Activated T-cell treated with anti-CD3 and anti-CD28 coated beads for 4 hours (primary cell): ENCODE measurements around the gene PCP4L1.
A peak's percentile ranks its signal among the peaks of the same experiment; 100 is the strongest.
"Not testable (repeated sequence)": the region's sequence is repeated elsewhere in the genome, so short reads cannot be mapped to it uniquely, and the experiment has no call there.

Source experiments
- DNase-seq: peaks from one replicate; pipeline ENCODE4 v3.0.0-alpha.2; 2020

Gene PCP4L1

DNA sequence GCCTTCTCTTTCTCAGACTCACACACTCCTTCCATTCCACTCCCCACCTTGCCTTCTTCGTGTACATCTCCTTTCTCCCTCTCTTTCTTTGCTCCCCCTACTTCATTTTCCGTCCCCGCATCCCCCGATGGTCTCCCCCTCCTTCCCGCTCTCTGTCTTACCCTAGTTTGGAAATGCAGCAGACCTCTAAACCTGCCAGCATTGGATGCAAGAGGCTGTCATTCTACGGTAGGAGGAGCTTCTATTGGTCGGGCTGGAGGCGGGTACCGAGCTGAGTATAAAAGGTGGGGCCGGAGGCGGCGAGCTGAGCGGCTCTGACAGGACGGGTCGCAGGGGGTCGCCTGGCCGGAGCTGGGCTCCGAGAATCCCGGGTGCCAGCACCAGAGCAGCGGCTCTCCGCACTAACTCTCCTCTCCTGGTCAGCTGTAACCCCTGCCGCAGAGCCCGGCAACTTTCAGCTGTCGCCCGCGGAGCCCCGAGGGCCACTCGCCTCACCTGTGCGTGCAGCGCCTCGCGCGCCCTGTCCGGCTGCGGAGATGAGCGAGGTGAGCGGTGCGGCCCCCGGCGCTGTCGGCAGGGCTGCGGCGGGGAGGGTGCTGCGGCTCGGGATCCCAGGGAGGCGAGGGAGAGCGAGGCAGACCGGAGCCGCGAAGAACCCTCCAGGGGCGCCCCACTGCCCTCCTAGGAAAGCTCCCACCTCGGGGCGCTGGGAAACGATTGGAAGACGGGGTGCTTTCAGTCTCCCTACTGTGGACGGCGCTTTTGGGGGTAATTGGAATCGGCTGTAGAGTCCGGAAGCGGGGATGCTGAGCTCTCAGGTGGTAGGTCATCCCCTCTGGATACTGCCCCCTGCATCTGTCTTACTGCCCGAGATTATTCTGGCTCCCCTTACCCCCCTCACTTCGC is at the start of gene PCP4L1:
Gene PCP4L1, plus strand, starts transcription at position 307 of the 906 bp plus-strand sequence. Its CDS starts 230 bp downstream, at position 537.
- no peak for DNase-seq

DNA sequence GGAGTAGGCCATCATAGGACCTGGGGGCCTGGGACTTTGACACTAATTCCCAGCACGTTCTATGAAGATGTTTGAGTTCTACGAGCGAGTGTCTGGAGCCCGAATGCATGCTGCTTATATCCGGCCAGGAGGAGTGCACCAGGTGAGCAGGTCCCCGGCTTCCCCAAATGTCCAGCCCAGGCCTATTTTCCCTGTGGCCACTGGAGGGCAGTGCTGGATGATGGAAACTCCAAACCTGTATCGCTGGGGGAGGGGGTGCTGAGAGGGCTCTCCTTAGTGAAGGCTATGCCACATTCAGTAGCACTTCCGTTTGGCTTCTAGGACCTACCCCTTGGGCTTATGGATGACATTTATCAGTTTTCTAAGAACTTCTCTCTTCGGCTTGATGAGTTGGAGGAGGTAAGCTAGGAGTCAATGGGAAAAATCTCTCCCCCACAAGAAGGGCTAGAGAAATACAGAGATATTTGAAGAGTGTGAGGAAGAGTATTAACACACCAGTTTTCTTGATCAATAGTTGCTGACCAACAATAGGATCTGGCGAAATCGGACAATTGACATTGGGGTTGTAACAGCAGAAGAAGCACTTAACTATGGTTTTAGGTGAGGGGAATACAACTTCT is 48.6 kb upstream of the PCP4L1 start:
- DNase-seq, result peak; percentile 56

DNA sequence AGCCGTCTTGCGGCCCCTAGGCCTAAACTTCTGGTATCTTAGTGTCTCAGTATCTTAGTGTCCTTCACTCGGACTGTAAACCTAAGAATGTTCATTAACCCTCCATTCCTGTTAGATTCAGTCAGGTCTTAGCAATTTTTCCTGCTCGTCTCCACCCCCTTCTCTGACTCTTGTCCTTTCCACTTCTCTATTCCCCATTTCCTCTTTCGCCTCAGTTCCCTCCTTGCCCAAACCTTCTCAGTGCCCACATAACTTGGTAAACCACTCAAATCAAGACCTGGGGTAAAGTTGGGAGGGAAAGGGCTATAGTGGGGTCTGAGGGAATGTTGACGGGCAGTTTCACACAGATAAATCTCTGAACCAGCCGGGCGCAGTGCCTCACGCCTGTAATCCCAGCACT is 44.2 kb upstream of the PCP4L1 start:
- DNase-seq, result no peak

DNA sequence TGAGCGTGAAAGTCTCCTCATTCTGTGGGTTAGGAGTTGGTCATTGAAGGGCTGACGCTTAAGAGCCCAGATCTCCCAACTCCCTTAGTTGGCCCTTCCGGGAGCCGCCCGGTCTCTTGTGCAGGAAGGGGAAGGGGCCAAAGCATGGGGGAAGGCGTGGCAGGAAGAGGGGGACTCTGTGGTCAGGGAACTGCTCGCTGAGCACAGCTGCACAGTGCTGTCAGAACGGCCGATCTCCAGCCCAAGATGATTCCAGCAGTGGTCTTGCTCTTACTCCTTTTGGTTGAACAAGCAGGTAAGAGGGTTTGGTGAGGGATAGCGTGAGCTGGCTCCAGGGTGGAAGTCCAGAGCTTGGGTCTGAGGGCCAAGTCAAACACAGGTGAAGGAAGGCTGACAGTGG is 43.5 kb upstream of the PCP4L1 start, which contains the start of gene FCER1G:
Gene FCER1G, plus strand, starts transcription at position 220 of the 400 bp plus-strand sequence. Its CDS starts 27 bp downstream, at position 247.
- DNase-seq, result no peak

DNA sequence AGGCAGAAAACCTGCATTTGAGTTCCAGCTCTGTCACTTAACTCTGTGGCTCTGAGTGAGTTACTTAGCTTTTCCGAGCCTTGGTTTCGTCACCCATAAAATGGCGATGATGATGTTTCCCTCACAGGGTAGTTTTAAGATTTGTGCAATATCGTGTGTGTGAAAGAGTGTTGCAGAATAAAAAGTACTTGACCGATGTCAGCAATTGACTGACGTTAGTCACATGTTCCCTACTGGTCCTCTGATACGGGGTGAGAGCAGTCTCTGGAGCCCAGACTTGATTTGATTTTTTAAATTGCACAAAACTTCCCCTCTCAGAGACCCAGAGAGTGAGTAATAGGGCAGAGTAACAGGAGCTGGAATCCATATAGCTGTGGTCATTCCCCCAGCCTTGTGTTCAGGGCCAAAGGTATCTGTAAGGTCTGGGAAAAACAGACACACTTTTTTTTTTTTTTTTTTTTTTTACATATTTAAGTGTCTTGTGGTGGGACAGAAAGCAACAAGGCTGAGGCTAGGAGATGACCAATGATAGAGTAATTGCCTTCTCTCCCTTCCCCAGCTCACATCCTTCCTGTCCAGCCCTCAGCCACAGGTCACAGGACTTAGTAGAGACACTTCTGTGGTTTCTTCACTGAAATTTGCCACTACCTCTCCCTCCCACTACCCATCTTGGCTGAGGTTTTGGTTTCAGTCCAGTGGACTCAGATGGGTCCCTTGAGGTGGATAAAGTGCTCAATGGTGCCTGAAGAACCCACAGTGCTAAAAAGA is 41.4 kb upstream of the PCP4L1 start:
- DNase-seq, result no peak

DNA sequence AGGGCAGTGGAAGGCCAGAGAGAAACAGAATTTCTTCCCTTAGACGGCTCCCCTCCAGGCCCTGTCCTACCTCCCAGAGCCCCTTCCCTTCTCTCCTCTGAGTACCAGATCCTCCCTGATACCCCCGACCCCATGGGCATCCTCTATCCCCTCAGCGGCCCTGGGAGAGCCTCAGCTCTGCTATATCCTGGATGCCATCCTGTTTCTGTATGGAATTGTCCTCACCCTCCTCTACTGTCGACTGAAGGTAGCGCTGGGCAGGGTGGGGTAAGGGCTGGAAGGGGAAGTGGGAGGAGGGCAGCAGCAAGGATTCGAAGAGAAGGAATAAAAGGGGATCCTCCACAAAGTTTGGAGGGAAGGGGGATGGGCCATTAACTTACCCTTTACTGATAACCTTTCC is 40.7 kb upstream of the PCP4L1 start:
- DNase-seq, result no peak

DNA sequence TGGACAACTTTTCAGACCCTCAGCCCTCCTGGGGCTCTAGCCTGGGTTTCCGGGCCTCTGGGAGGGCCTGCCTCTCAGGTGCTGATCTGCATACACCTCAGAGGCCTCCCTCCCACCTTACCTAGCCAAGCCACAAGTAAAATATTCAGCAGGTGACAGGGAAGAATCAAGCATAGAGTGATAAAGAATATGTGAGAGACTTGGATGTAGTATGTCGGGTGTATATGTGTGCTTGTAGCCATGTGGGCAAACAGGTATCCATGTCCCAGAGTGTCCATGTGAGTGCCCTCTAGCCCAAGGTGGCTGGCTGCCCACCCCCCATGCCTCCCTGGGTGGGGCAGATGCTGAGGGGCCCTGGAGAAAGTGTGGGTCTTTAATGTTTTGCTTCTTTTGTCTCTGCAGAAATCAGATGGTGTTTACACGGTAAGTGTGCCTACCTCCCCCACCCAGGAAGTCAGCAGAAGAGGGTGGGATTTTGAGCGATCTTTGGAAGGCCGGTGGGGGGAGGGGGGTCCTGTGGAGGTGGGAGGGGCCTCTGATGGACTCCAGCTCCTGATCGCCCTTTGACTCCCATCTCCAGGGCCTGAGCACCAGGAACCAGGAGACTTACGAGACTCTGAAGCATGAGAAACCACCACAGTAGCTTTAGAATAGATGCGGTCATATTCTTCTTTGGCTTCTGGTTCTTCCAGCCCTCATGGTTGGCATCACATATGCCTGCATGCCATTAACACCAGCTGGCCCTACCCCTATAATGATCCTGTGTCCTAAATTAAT is 40.1 kb upstream of the PCP4L1 start:
- DNase-seq, result no peak

DNA sequence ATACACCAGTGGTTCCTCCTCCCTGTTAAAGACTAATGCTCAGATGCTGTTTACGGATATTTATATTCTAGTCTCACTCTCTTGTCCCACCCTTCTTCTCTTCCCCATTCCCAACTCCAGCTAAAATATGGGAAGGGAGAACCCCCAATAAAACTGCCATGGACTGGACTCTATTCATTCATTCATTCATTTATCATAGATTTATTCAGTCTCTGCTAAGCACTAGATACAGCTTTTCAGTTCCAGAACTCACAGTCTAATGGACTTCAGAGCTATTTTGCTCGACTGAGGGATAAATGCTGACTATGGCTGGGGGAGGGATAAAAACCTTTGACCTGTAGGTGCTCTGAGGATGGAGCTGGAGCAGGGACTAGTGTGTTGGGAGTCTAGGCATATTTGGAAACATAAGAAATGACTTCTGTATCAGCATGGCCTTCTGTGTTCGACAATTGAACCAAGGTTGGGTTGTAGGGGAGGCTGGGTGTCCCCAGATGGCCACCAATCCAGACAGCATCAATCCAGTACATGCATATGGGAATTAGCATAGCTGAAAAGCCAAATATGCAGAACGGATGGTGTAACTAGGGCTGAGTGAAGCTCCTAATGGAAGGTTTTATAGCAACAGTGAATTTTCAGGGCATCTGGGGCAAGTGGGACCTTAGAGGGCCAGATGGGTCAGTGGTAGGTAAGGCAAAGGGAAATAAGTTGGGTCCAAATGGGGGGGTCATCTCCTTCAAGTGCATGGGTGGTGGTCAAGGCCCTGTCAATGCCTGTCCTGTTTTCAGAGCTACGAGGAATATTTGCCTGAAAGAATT is 39.3 kb upstream of the PCP4L1 start:
- DNase-seq, result no peak

DNA sequence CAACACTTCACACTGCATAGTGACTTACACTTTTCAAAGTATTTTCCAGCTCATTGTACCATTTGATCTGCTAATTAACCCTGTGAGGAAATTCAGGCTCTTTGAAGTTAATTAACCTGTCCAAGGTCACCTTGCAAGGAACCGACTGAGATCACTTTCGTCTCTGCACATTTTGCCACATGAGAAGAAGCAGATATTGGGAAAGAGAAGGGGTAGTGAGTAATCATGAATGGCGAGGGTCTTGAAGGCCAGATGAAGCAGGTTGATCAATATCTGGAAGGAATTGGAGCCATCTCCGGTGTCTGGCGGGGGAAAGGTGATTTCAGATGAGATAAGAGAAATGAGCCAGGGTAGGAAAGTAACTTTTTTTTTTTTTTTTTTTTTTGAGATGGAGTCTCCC is 38.5 kb upstream of the PCP4L1 start:
- DNase-seq, result no peak

DNA sequence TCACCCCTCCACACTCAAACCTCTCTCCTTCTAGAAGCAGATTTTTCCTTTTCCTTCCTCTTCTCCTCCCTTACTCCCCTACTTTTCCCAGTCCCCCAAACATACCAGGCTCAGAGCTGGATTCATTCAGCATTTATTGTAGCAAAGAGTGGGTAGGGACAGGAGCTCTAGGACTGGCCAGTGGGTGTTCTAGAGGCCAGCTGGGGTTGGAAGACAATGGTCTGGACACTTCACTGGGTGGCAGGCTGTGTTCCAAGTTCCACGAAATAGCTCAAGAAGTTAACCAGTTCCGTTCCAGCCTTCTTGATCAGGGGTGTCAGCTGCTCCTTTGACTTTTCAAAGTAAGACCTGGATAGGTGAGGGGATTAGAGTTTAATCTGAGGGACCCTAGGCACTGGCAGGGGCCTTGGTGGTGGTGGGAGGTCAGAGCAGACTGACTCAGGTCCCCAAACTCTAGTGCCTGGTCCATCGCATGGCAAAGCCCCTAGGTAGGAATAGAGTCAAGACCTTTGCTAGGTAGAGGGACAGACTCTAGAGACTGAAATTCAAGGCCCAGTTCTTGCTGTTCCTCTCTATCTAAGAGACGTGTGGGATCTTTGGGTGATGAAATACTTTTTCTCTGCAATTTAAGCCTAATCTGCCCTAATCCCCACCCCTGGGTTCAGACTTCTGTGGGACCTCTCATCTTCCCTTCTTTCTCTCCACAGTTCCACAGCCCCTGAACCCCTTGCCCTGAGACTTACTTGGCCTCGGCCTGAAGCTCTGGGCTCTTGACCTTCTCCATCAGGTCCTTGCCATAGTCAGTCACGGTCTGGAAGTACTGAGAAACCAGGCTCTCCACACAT is 36.1 kb upstream of the PCP4L1 start:
- no peak for DNase-seq

DNA sequence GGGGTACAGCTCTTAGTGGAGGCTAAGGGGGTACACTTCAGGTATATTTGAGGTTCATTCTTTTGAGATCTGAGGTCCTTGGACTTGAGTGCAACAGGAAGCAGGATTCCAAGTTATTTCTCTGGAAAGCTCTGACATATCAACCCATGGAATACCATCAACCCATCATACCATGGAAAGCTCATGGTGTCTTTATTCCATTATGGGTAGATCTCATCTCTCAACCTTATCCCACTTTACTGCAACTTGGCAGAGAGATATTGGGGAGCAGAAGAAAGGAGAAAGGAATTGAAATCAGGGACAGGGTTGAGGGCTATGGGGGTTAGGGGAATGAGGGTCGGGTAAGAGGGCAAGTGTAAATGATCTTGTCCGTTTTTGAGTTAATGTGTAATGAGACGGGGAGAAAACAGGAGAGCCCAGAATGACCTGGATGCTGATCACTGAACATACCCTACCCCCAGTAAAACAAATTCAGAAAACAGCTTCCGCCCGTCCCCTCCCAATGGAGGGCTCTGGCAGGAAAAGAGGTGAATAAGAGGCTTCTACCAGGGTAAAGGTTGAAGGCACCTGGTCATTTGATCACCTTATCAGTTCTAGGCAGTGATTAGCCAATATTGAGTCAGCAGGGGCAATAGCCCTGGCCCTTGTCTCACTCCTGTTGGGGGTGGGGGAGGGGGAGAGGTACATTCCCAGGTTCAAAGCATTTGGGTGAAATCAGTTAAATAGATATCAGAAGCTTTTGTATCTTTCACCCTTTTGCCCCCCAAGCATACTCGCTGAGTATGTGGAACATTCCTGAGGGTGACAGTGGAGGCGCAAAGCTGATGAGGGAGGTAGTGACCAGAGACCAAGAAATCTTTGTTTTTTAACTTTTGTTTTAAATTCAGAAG is 34.5 kb upstream of the PCP4L1 start:
- DNase-seq, result no peak

DNA sequence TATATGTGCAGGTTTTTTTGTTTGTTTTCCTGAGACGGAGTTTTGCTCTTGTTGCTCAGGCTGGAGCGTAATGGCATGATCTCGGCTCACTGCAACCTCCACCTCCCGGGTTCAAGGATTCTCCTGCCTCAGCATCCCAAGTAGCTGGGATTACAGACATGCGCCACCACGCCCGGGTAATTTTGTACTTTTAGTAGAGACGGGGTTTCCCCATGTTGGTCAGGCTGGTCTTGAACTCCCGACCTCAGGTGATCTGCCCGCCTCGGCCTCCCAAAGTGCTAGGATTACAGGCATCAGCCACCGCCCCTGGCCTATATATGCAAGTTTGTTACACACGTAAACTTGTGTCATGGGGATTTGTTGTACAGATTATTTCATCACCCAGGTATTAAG is 33.9 kb upstream of the PCP4L1 start:
- DNase-seq, result not testable (repeated sequence)

DNA sequence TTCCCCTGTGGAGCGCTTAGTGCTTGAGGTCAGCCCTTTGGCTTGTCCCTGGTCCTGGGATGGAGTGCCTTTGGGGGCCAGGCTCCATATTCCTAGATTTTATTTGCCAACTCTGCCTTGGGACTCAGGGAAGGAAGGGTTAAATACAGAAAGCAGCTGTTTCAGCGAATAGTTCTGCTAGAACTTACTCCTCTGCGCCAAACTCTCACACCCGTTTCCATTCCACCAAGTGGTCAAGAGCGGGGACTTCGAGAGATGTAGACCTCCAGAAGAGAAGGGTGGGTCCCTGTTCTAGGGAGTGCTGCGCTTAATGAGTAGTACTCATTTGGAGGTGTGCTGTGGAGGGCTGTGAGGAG is 33.4 kb upstream of the PCP4L1 start:
- DNase-seq, result no peak

DNA sequence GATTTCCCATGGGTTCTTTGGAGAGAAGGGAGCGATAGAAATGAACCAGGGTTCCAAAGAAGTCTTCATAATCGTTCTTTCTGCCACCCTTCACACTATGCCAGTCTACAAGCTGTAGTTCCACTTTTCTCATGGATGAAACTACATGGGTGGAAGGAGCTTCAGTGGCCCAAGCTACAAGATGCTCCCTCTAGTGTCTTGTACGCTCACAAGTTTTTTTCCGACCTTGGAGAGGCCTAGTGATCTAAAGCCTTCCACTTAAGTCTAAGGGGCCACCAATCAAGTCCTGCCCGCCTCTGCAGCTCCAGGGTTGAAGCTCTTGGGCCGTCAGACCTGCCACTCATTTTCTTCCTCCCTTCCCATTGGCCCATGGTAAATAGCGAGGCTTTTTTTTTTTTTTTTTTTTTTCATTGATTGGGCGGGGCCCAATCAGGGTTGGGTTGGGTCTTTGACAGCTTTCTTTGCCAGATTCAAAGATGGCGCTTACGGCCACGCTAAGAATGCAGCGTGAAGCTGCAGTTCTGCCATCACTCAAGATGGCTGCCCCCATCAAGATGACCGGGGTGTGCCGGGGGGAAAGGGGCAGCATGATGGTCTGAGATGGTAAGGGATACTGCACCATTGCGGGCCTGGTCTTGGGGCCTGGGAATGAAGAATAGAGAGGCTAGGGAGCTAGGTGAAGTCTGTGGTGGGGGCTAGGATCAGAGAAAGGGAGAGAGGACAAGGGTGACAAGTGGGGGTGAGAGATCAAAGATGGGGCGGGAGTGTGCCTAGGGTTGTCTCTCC is 32.8 kb upstream of the PCP4L1 start, which contains the start of gene TOMM40L:
Gene TOMM40L, plus strand, starts transcription at position 527 of the 786 bp plus-strand sequence. CDS start 430 bp downstream, outside the sequence.
- DNase-seq, result peak; percentile 79

DNA sequence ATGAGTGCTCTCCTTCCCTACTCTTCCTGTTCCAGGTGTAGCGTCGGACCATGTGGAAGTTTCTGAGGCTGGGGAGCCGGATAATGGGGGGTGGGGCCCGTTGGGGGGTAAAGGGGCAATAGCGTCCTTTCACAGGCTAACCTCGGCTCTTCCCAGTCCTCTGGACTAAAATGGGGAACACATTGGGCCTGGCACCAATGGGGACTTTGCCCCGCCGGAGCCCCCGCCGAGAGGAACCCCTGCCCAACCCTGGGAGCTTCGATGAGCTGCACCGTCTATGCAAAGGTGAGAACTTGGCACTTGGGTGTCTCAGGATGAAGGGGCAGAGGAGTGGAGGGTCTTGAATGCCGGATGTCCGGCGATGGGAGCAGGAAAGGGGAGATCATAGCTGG is 32.2 kb upstream of the PCP4L1 start:
- DNase-seq, result no peak

DNA sequence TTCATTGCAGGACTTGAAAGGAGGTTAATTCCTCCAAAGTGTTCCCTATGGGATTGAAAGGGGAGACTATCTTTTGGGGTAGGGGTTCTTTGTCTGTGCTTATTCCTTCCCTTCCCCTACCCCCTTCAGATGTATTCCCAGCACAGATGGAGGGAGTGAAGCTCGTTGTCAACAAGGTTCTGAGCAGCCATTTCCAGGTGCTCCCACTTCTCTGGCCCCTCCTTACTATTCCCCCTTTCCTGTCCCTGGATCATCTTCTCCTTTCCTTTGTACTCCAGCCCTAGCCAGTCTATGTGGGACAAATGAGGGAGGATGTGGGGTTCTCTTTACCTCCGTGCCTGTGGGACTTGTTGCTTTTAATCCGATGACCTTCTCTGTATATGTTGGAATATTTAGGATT is 31.8 kb upstream of the PCP4L1 start:
- no peak for DNase-seq

DNA sequence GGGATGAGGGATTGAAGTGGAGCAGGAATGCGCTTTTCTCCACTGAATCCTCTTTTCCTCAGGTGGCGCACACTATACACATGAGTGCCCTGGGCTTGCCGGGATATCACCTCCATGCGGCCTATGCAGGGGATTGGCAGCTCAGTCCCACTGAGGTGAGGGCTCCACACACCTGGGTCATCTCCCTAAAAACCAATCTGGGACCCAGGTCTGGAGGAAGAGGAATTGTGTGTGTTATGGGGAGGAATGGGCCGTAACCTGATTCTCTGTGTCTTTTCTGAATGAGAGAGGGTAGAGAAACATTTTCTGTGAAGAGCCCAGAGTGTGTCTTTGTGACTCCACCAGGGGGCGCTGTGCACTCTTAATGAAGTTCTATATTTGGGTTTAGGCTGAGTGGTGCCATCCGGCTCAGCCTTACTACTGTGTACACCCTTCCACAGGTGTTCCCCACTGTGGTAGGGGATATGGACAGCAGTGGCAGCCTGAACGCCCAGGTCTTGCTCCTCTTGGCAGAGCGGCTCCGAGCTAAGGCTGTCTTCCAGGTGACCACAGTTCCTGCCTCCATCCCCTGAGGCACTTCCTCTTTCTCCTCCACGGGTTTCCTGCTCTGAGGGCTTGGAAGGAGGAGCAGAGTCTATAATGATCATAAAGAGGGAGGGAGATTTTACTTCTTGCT is 31.2 kb upstream of the PCP4L1 start:
- peak; percentile 89 for DNase-seq

DNA sequence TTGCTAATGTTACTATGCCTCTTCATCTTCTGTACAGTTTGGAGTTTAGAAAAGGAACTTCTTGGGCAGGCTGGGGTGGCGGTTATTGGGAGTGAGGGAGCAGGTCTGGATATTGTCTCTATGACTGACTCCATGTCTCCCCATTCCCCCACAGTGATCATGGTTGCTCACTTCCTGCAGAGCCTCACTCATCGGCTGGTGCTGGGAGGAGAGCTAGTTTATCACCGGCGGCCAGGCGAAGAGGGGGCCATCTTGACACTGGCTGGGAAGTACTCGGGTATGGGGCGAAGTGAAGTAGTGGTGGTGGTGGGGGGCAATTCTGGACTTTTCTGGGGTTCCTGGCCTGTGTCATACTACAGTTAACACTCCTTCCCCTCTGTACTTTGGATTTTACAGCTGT is 30.5 kb upstream of the PCP4L1 start:
- no peak for DNase-seq
